Measurements from ENCODE around the gene BZW1.
A peak's percentile ranks its signal among the peaks of the same experiment; 100 is the strongest.

Gene BZW1

DNA sequence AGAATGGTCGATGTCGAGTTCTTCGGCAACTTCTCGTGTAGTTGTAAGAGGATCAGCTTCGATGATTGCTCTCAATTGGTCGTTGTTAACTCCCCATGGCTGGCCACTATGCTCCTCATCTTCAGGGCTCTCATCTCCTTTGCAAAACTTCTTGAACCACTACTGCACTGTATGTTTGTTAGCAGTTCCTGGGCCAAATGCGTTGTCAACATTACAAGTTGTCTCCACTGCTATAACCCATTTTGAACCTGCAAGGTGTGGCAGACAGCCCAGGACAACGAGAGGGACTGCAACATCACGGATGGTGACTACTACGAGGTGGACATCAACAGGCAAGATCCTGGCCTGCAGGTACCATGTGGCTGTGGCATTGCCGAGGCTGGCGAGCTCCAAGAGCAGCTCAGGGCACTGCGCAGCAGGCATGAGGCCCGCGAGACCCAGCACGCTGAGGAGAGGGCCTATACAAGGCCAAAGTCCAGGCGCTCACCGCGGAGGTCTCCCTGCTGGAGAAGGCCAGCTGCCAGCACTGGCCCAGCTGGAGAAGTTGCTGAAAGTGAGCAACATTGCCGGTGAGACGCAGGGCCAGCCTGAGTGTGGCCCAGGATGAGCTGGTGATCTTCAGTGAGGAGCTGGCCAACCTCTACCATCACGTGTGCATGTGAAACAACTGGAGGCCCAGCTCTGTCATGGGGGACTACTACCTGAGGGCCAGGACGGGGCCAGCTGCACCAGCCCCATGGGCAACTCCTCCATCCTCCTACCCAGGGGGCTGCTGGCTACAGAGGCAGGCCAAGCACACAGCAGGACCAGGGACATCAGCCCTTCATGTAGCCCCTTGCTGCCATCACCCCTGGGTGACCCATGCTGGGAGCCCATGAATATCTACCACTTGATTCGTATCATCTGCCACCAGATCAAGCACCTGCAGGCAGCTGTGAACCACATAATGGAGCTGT is 32.6 kb downstream of the BZW1 start:
- DNase-seq, result no peak

DNA sequence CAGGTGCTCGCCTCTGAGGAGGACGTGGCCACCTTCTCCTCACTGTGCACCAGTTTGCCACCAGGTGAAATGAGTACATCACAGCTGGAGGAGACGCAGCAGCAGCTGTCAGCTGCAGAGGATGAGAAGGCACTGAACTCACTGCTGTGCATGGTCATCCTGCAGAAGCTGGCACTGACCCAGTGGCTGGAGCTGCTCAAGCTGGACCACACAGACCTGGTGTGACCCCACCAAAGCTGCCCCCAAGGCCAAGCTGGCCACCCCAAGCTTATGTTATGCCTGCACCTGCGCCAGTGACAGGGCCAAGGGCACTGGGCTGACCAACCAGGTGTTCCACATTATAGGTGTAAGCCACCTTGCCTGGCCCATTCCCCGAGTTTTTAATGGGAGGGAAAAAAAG is 33.5 kb downstream of the BZW1 start:
- no peak for DNase-seq

DNA sequence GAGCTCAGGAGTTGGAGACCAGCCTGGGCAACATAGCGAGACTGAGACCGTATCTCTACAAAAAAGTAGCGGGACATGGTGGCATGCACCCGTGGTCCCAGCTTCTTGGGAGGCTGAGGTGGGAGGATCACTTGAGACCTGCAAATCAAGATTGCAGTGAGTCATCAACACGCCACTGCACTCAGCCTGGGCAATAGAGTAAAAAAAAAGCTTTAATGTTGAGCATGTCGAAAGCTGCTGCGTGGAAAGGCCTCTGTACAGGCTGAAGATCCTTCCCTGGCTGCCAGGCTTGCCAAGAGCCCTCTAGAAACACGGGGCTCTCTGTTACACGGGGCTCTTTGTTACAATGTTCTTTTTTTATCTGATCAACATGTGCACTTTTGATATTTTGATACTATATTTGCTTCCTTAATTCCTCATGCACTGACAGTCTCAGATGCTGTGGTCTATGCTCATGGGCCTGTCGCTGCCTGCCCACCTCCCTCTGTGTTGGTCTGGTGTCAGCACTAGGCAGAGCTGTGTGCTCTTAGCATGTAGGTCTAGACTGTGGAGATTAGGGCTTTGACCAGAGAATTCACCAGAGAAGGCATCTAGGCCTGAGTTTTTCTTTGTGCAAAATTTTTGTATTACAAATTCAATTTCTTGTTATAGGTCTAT is 34.1 kb downstream of the BZW1 start:
- DNase-seq, result no peak

DNA sequence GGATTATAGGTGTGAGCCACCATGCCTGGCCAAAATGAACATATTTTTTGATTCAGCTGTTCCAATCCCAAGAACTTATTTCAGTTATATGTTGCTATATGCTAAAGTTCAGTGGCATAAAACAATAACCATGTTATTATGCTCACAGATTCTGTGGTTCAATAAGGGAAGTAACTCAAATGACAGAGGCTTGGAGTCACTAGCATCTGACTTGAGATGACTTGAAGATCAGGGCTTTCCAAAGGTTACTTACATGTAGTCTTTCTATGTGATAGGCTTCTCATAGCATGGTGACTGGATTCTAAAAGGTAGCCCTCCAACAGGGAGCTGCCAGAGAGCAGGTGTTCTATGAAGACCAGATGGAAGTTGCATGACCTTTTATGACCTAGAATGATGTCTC is 35.6 kb downstream of the BZW1 start:
- DNase-seq, result no peak

DNA sequence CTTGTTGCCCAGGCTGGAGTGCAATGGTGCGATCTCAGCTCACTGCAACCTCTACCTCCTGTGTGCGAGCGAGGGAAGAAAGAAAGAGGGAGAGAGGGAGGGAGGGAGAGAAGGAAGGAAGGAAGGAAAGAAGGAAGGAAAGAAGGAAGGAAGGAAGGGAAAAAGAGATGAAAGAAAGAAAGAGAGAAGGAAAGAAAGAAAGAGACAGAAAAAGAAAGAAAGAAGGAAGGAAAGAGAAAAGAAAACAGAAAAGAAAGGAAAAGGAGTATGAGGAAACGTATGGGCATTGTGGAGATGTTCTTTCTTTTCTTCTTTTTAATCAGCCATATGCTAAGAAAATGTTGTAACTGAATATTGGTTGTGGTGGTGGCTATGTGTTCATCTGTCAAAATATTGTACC is 36.2 kb downstream of the BZW1 start:
- no peak for DNase-seq

DNA sequence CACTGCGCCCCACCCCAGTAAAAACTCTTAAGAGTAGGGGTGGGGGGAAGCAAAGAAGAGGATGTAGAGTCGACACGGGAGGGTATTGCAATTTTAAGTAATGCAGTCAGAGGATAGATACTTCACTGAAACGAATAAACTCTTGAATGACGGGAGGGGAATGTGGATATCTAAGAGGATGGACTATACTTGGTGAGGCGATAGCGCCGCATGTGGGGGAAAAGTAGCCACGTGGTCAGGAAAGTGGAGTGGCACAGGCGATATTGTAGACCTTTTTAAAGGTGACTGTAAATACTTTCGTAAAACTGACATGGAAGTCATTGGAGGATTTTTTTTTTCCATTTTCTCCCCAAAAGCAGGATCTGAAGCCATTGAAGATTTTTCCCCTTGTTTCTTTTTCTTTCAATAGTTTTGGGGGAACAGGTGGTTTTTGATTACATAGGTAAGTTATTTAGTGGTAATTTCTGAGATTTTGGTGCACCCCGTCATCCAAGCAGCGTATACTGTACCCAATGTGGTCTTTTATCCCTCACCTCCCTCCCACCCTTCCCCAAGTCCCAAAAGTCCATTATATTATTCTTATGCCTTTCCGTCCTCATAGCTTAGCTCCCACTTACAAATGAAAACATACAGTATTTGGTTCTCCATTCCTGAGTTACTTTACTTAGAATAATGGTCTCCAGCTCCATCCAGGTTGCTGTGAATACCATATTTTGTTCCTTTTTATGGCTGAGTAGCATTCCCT is 39.0 kb downstream of the BZW1 start:
- DNase-seq, result no peak

DNA sequence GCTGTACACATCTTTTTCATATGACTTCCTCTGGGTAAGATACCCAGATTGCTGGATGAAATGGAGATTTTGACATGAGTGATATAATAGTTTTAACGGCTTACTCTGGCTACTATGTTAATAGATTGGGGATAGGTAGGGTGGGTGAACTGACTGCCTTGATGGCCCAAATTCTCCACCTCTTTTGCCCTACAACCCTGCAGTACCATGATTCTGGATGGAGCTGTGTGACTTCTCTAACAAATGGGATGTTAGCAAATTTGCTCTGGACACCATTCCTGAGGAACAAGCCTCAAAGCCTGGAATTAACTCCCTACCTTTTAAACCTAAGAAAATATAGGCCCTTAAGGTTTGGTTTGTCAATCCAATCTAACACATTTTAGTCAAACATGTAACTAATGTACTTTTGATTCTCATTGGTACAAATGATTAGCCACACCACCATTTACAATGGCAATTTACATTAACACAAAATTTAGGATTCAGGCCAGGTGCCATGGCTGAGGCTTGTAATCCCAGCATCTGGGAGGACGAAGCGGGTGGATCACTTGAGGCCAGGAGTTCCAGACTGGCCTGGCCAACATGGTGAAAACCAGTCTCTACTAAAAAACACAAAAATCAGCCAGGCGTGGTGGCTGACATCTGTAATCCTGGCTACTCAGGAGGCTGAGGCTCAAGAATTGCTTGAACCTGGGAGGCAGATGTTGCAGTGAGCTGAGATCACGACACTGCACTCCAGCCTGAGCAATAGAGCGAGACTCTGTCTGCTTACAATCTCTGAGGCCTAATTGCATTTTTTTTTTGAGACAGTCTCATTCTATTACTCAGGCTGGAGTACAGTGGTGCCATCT is 39.9 kb downstream of the BZW1 start:
- no peak for DNase-seq

DNA sequence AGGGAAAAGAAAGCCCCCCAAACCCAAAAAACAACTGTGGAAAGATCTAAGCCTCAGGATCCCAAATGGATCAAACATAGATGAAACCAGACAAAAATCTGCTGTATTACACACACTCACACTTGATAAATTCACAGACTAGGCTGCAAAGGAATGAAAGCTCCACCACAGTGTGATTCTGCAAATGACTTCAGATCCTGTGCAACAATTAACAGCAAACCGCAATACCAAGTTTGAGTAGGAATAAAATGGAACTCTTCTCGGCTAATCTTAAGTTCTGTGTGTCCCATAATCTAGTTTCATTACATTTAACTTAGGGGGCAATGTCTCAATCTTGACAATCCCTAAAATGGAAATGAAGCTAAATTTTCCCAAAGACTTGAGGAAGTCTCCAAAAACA is 40.9 kb downstream of the BZW1 start:
- DNase-seq, result no peak

DNA sequence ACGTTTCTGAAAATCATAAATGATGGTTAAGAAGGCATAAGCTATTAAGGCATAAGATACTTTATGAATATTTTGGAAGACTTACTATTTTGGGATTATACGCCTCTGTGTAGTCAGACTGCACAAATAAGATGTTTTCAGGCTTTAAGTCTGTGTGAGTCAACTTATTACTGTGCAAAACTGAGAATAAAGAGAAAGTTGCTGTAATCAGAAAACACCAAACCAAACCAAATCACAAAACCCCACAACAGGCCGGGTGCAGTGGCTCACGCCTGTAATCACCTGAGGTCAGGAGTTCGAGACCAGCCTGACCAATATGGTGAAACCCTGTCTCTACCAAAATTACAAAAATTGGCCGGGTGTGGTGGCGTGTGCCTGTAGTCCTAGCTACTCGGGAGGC is 45.1 kb downstream of the BZW1 start:
- DNase-seq, result no peak

DNA sequence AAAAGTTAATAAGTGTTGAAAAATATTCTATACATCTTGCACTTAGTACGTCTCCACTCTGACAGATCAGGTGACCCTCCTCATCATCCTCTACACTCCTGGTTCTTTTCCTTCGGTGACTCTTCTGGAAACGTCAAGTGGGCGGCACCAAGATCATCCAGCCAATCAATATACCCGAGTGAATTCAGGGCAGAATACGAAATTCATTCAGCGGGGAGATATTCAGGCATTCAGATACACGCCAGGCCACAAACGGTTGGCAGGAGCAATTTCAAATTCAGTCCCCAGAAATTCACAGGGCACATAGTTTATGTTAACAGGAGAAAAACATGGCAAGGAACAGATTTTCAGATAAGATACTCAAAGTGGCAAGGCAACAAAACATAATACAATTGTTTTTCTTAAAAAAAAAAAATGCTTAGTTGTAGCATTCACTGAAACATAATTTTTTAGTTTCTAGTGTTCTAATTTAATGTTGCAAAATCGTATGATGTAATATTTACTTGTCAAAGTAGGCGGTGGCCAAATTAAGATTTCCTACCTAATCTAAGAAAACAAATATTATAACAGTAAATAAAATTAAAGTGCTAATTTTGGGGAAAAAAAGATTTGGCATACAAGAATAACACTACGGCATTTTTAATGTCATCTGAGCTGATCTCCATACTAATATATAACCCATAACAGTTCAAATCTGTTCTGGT is 48.5 kb downstream of the BZW1 start:
- no peak for DNase-seq

DNA sequence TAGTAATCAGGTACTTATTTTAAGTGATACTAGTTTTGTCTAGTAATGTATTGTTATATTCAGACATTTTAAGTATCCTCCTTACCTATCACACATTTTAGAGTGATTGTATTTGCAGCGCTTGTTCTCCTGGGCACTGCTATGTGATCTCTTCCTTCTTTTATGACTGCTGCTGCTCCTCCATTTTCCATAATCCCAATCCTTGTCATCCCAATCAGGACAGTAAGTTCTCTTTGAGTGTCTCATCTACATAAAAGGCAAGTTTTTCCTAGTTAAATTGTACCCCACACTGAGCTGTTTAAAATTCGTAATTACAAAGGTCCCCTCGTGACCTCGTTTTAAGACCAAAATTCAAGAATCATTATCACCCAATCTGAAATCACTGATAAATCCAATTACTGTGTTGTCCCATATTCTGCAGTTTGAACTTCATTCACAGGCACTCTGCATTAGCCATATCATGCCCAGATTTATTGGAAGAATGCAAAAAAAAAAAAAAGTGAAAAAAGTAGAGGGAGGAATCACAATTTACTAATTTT is 50.0 kb downstream of the BZW1 start:
- DNase-seq, result no peak

DNA sequence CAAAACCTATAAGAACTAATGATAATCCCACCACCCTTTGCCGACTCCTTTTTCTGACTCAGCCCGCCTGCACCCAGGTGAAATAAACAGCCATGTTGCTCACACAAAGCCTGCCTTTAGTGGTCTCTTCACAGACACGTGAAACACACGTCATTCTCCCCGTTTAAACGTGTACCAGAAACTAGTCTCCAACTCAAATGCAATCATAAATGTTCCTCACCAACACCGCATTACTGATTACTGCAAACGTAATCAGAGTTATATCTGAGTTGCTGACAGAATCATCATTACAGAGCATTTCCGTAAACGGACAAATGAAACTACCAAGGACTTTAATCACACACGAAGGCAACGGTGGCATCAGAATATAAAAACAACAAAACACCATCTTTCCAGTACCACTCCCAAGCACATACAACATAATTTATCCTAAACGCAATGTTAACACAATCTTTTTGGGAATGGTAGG is 50.9 kb downstream of the BZW1 start:
- no peak for DNase-seq

DNA sequence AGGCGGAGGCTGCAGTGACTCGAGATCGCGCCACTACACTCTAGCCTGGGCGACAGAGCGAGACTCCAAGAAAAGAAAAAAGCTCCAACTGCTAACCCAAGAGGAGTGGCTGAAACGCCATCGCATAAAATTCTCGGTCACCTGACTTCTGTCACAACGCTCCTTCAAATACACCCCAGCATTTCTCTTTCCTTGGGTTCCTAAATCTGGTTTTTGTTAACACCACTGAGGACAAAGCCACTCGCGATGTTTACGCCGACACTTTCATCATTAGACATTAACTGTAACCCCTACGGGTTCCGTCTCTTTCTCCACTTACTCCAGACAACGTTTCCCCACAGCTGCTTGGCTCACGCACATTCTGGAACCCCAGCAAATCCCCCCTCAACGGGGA is 52.1 kb downstream of the BZW1 start:
- DNase-seq, result peak; percentile 38 to 50

DNA sequence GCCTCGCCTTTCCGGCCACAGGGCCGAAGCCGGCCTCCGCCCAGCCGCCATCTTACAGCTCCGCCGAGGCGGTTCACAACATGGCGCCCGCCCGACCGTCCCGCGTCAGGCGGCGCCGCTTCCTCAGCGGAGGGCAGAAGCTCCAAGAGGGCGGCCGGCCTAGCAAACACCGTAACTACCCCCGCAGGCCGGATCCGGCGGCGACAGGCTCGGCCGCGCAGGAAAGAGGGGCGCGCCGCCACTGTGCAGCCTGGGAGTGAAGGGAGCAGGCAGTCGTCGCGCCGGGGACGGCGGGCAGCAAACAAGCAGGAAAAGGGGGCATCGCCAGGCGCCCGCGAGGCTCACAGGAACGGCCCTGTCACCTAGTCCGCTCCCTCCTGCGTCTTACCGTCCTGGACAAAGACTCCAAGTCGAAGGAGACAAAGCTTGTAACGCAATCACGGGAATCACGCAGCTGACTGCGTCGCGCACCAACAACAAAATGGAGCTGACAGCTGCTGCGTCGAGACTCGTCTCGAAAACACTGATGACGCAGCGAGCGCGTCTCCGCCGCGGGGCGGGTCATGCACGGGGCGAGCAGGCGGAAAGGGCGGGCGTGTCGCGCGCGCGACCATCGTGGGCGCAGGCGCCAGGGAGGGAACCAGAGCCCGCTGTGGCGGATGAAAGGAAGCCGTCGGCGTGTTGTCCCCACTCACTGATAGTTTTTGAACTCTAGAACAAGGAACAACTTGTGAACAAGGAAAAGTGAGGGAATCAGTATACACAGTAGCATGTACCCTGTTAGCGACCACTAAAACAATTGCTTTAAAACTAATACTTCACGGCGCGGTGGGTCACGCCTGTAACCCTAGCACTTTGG is 52.7 kb downstream of the BZW1 start, which contains the start of gene CLK1:
CLK1 (minus strand) TSS at position 483 of the 859 bp plus-strand sequence. CDS start 2,796 bp downstream, outside the sequence.
- DNase-seq, result peak; percentile 80 to 83

DNA sequence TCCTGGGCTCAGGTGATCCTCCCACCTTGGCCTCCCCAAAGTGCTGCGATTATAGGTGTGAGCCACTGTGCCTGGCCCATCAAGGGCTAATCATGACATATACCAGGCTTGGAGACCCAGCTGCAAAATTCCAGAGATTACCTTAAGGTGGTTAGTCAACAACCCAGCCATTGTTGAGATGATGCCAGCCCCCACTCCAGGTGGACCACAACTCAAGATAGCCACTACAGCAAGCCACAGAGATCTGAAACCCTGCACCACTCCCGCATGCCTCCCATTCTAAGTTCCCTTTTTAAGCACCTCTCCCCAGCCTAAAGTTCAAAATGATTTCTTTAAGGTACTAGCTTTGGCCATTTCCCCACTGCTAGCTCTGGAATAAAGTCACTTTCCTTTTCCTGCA is 57.3 kb downstream of the BZW1 start:
- DNase-seq, result no peak

DNA sequence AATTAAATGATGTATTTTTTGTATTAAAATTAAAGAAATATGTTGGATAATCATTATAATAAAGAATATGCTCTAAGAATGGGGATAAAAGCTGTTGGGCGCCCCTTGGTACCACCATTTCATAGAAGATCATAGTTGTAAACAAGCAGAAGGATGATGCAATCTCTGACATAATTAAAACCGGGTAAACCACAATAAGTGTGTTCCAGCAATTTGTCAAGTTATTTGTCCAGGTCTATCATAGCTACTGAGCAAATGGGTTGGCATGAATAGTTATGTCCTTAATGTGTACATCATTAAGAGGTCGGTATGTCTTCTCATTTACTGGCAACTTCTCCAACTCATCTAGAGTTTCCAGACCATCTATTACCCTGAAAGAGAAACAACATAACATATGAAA is 59.4 kb downstream of the BZW1 start:
- no peak for DNase-seq

DNA sequence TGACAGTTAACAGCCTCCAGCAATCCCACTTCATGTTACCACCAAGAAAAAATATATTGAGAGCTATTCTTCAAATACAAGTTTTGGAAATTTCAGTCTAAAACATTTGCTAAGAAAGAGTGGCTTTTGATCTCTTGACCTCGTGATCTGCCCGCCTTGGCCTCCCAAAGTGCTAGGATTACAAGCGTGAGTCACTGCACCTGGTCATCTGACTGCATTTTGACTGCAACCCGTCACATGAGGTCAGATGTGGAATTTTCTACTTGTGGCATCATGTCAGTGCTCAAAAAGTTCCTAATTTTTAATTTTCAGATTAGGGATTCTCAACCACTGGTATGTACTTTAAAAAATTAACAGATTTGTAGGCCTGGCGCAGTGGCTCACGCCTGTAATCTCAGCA is 61.9 kb downstream of the BZW1 start:
- DNase-seq, result no peak

Measured in AML-193 (cell line).